ENCODE results near the gene MRPL17. TPM values are rescaled to one million over a fixed set of nuclear protein-coding genes. Genes with fewer than 3 reads are reported as not detected.

MRPL17 gene
- total and polyA plus RNA-seq, 9 of the 15 experiments (the other 6 are each of a cell fraction or from before 2014, with no cell fraction given): 33.9 to 81.6 (median 43.9) TPM

DNA sequence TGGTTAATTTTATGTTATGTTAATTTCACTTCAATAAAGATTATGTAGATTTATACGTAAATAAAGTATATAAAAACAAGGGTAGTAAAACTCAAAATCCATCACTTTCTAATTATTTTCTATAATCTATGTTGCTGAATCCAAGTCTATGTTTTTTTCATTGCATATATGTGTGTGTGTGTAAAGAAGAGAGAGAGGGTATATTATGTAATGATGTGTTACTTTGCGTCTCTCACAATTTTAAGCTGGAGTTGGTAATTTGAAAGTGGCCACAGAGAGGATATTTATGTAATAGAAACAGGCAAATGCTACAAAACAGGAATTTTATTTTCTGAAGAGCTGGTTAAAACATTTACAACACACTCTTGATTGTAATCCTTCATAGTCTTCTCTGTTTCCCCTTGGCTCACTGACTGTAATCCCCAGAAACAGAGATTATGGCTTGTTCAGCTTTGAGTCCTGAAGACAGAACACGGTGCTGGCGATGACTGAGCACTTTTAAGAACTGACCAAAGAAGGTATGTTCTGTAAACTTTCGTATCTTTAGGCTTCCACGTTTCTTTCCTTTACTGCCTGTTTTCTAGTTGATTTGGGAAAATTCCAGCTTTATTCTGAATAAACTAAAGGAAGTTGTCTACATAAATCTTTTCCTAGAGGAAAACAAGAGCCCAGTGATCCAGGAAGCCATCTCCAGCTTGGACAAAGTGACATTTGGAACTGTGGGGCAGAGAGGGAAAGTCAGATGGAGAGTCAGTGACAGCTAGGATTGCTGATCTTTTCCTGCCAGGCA is 45.0 kb upstream of the MRPL17 start (continued):
- TF ChIP-seq RUNX1 (IDR thresholded peaks at IDR 0.05; ENCODE audit: low read depth): no peak
- 0 out of 2 replicates have a peak, but pooled peaks have one; percentile 43 for TF ChIP-seq CXXC5 (CRISPR knock-in tag; IDR thresholded peaks at IDR 0.05)
- TF ChIP-seq XRCC3 (IDR thresholded peaks at IDR 0.05): no peak
- TF ChIP-seq, protein P1, sequence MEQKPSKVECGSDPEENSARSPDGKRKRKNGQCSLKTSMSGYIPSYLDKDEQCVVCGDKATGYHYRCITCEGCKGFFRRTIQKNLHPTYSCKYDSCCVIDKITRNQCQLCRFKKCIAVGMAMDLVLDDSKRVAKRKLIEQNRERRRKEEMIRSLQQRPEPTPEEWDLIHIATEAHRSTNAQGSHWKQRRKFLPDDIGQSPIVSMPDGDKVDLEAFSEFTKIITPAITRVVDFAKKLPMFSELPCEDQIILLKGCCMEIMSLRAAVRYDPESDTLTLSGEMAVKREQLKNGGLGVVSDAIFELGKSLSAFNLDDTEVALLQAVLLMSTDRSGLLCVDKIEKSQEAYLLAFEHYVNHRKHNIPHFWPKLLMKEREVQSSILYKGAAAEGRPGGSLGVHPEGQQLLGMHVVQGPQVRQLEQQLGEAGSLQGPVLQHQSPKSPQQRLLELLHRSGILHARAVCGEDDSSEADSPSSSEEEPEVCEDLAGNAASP (IDR thresholded peaks at IDR 0.05): no peak
- peak; percentile 95 for TF ChIP-seq ZNF316 (IDR thresholded peaks at IDR 0.05)
- TF ChIP-seq TAF7 (tag; IDR thresholded peaks at IDR 0.05): no peak
- no peak for TF ChIP-seq SIRT6 (IDR thresholded peaks at IDR 0.05; ENCODE audit: low read depth, low read length)
- TF ChIP-seq PCBP1 (IDR thresholded peaks at IDR 0.05; ENCODE audit: low read depth, low read length, poor library complexity, severe bottlenecking): no peak
- peak; percentile 20; the same call in 1 of the 2 replicates for TF ChIP-seq EP400 (IDR thresholded peaks at IDR 0.05)
- TF ChIP-seq POLR3A (IDR thresholded peaks at IDR 0.05; ENCODE audit: borderline replicate concordance, extremely low read depth, insufficient read depth, insufficient read length): no peak
- TF ChIP-seq SMARCA5 (IDR thresholded peaks at IDR 0.05): no peak
- TF ChIP-seq, protein P2, sequence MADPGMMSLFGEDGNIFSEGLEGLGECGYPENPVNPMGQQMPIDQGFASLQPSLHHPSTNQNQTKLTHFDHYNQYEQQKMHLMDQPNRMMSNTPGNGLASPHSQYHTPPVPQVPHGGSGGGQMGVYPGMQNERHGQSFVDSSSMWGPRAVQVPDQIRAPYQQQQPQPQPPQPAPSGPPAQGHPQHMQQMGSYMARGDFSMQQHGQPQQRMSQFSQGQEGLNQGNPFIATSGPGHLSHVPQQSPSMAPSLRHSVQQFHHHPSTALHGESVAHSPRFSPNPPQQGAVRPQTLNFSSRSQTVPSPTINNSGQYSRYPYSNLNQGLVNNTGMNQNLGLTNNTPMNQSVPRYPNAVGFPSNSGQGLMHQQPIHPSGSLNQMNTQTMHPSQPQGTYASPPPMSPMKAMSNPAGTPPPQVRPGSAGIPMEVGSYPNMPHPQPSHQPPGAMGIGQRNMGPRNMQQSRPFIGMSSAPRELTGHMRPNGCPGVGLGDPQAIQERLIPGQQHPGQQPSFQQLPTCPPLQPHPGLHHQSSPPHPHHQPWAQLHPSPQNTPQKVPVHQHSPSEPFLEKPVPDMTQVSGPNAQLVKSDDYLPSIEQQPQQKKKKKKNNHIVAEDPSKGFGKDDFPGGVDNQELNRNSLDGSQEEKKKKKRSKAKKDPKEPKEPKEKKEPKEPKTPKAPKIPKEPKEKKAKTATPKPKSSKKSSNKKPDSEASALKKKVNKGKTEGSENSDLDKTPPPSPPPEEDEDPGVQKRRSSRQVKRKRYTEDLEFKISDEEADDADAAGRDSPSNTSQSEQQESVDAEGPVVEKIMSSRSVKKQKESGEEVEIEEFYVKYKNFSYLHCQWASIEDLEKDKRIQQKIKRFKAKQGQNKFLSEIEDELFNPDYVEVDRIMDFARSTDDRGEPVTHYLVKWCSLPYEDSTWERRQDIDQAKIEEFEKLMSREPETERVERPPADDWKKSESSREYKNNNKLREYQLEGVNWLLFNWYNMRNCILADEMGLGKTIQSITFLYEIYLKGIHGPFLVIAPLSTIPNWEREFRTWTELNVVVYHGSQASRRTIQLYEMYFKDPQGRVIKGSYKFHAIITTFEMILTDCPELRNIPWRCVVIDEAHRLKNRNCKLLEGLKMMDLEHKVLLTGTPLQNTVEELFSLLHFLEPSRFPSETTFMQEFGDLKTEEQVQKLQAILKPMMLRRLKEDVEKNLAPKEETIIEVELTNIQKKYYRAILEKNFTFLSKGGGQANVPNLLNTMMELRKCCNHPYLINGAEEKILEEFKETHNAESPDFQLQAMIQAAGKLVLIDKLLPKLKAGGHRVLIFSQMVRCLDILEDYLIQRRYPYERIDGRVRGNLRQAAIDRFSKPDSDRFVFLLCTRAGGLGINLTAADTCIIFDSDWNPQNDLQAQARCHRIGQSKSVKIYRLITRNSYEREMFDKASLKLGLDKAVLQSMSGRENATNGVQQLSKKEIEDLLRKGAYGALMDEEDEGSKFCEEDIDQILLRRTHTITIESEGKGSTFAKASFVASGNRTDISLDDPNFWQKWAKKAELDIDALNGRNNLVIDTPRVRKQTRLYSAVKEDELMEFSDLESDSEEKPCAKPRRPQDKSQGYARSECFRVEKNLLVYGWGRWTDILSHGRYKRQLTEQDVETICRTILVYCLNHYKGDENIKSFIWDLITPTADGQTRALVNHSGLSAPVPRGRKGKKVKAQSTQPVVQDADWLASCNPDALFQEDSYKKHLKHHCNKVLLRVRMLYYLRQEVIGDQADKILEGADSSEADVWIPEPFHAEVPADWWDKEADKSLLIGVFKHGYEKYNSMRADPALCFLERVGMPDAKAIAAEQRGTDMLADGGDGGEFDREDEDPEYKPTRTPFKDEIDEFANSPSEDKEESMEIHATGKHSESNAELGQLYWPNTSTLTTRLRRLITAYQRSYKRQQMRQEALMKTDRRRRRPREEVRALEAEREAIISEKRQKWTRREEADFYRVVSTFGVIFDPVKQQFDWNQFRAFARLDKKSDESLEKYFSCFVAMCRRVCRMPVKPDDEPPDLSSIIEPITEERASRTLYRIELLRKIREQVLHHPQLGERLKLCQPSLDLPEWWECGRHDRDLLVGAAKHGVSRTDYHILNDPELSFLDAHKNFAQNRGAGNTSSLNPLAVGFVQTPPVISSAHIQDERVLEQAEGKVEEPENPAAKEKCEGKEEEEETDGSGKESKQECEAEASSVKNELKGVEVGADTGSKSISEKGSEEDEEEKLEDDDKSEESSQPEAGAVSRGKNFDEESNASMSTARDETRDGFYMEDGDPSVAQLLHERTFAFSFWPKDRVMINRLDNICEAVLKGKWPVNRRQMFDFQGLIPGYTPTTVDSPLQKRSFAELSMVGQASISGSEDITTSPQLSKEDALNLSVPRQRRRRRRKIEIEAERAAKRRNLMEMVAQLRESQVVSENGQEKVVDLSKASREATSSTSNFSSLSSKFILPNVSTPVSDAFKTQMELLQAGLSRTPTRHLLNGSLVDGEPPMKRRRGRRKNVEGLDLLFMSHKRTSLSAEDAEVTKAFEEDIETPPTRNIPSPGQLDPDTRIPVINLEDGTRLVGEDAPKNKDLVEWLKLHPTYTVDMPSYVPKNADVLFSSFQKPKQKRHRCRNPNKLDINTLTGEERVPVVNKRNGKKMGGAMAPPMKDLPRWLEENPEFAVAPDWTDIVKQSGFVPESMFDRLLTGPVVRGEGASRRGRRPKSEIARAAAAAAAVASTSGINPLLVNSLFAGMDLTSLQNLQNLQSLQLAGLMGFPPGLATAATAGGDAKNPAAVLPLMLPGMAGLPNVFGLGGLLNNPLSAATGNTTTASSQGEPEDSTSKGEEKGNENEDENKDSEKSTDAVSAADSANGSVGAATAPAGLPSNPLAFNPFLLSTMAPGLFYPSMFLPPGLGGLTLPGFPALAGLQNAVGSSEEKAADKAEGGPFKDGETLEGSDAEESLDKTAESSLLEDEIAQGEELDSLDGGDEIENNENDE (IDR thresholded peaks at IDR 0.05; ENCODE audit: low read depth, low read length): no peak
- TF ChIP-seq COPS2 (conservative IDR thresholded peaks at IDR 0.05): no peak
- 0 out of 2 replicates have a peak, but pooled peaks have one; percentile 16 for TF ChIP-seq SOX6 (IDR thresholded peaks at IDR 0.05)
- no peak for TF ChIP-seq FOXA3 (CRISPR knock-in tag; conservative IDR thresholded peaks at IDR 0.05 in 1 of 2, IDR thresholded peaks at IDR 0.05 in 1 of 2)
- no peak for TF ChIP-seq CC2D1A (IDR thresholded peaks at IDR 0.05)

All from K562 (cell line).